ENCODE results near the gene ZNF423. TPM values are rescaled to one million over a fixed set of nuclear protein-coding genes. Genes with fewer than 3 reads are reported as not detected.
"Not testable (repeated sequence)": the region's sequence is repeated elsewhere in the genome, so short reads cannot be mapped to it uniquely, and the experiment has no call there.

Gene ZNF423
- total RNA-seq, 1 donor from 2014 or later, result 10.7 TPM

DNA sequence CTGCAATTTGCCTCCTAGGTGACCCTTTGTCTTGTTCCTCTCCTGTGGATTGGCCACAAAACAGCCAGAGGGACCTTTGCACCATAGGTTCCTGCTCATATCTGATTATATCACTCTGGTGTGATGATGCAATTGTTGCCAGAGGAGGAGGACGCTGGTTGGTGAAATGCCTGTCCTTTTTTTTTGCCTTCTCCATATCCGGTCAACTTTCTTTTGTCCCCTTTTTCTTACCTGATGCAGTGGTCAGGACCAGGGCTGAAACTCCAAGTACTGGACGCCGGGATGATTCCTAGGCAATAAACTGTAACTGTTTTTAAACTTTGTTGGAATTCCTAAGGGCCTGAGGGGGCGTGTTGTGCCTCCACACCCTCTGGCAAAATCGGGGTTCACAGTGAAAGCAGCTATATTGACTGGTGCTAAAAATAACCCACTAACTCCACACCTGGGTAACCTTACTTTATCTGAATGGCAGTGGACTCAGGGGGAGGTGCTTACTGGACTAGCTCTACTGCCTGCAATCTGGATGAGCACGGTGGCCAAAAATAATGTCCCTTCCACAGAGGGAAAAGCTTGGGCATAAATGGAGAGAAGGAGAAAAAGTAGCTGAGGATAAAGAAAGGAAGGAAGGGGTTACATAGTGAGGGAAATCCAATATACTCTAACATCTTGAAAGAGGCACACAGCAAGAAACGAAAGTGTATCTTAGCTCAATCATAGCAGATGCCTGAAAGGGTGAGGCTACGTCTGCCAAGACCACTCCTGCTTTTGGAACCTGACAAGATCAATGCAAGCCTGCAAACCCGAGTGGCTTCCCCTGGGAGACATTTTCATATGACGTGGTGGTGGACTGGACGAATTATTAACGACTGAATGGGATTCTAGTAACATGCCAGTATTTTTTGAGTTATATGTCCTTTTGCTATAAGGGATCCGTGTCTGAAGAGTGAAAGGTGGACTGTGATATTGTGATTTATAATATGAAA is 28.4 kb upstream of the ZNF423 start:
- Histone ChIP-seq H3K27me3 (ENCODE audit: low read depth) (peaks cover 6% of the 10 kb centered on the region), H3K36me3 (no peaks in the 10 kb centered on the region), H3K9me3 (no peaks in the 10 kb centered on the region), H3K4me1 (no peaks in the 10 kb centered on the region), H3K27ac (no peak overlapping the region), H3K4me3 (no peak overlapping the region)
- TF ChIP-seq, protein P1, sequence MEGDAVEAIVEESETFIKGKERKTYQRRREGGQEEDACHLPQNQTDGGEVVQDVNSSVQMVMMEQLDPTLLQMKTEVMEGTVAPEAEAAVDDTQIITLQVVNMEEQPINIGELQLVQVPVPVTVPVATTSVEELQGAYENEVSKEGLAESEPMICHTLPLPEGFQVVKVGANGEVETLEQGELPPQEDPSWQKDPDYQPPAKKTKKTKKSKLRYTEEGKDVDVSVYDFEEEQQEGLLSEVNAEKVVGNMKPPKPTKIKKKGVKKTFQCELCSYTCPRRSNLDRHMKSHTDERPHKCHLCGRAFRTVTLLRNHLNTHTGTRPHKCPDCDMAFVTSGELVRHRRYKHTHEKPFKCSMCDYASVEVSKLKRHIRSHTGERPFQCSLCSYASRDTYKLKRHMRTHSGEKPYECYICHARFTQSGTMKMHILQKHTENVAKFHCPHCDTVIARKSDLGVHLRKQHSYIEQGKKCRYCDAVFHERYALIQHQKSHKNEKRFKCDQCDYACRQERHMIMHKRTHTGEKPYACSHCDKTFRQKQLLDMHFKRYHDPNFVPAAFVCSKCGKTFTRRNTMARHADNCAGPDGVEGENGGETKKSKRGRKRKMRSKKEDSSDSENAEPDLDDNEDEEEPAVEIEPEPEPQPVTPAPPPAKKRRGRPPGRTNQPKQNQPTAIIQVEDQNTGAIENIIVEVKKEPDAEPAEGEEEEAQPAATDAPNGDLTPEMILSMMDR (IDR thresholded peaks at IDR 0.05), result no peak
- intact Hi-C loops (cut with DNase I), result no loop called here
- ATAC-seq (no peak), DNase-seq (no peak)

- Histone ChIP-seq H3K4me1 (no peaks in the 10 kb centered on the region), H3K9me3 (no peaks in the 10 kb centered on the region), H3K36me3 (no peaks in the 10 kb centered on the region), H3K27me3 (ENCODE audit: low read depth) (peaks cover 6% of the 10 kb centered on the region), H3K27ac (no peak overlapping the region), H3K4me3 (no peak overlapping the region)
- intact Hi-C loops (cut with DNase I), result no loop called here
- DNase-seq (no peak), ATAC-seq (no peak)
- TF ChIP-seq, protein P1 (IDR thresholded peaks at IDR 0.05), result no peak
Measured at GRCh38 chr16:49883076-49884014, 27.4 kb upstream of the ZNF423 start.

- DNase-seq (no peak), ATAC-seq (no peak)
- Histone ChIP-seq H3K27me3 (ENCODE audit: low read depth) (peaks cover 9% of the 10 kb centered on the region), H3K9me3 (no peaks in the 10 kb centered on the region), H3K27ac (no peak overlapping the region), H3K4me1 (peaks cover 2% of the 10 kb centered on the region), H3K36me3 (no peaks in the 10 kb centered on the region), H3K4me3 (no peak overlapping the region)
- TF ChIP-seq, protein P1 (IDR thresholded peaks at IDR 0.05), result no peak
- intact Hi-C loops (cut with DNase I), result no loop called here
Measured at GRCh38 chr16:49881890-49882289, 26.0 kb upstream of the ZNF423 start.

DNA sequence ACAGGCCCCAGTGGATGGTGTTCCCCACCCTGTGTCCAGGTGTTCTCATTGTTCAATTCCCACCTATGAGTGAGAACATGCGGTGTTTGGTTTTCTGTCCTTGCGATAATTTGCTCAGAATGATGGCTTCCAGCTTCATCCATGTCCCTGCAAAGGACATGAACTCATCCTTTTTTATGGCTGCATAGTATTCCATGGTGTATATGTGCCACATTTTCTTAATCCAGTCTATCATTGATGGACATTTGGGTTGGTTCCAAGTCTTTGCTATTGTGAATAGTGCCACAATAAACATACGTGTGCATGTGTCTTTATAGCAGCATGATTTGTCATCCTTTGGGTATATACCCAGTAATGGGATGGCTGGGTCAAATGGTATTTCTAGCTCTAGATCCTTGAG is 22.6 kb upstream of the ZNF423 start:
- H3K27me3 ChIP-seq (ENCODE audit: low read depth), result peaks cover 14% of the 10 kb centered on the region
- intact Hi-C loops (cut with DNase I); H3K36me3 ChIP-seq; DNase-seq; ATAC-seq; H3K4me3 ChIP-seq; H3K27ac ChIP-seq; H3K9me3 ChIP-seq; H3K4me1 ChIP-seq: not testable (repeated sequence)

DNA sequence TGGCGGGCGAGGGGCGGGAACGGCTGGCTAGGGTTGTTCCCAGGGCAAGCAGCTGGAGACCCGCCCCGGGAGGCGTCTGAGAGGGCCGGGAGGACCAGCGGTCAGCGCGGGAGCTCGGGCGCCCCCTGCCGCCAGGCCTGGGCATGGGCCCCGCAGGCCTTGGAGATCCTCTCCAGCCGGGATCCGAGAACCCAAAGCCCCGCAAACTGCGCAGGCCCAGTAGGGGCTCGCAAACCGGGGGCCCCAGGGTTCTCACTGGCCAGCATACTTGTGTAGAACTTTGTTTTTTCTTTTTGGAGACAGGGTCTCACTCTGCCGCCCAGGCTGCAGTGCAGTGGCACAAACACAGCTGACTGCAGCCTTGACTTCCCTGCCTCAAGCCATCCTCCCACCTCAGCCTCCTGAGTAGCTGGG is 20.8 kb upstream of the ZNF423 start:
- H3K9me3 ChIP-seq, result no peaks in the 10 kb centered on the region
- TF ChIP-seq, protein P1 (IDR thresholded peaks at IDR 0.05), result peak; percentile 97
- H3K27ac ChIP-seq, result no peak overlapping the region
- no peaks in the 10 kb centered on the region for H3K36me3 ChIP-seq
- ATAC-seq, result peak; percentile 90 to 92
- peak; percentile 73 for DNase-seq
- peak overlapping the region; percentile 44 for H3K4me3 ChIP-seq
- H3K27me3 ChIP-seq (ENCODE audit: low read depth), result peaks cover 8% of the 10 kb centered on the region
- intact Hi-C loops (cut with DNase I), result no loop called here
- peaks cover 8% of the 10 kb centered on the region for H3K4me1 ChIP-seq
